DMS114 treated with DMSO at 0.1 percent for 48 hours (cell line): ENCODE results near the gene LOXHD1.

Source experiments
- DNase-seq: peaks from one replicate; lab custom pipeline; 2025; ENCODE audit not compliant: unreplicated experiment; lab: John Stamatoyannopoulos, UW

Gene LOXHD1

DNA sequence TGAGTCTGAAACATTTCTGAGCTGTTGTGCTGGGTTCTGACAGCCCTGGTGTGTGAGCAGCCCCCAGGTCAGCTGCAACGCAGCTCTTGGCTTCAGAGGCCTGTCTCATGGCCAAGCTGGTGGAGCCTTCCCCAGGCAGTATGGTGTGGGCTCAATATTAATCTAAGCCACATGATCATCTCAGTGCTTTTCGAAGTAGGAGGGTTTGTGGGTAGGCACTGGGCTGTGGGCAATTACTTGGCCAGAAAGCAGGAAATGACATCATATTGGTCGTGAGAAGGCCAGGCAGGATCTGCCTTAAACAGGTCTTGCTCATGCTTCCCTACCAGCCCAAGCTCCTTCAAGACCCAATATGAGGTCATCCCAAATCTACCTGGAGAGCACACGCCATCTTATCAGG, 26.9 kb downstream of the LOXHD1 start:
- DNase-seq, result no peak

DNA sequence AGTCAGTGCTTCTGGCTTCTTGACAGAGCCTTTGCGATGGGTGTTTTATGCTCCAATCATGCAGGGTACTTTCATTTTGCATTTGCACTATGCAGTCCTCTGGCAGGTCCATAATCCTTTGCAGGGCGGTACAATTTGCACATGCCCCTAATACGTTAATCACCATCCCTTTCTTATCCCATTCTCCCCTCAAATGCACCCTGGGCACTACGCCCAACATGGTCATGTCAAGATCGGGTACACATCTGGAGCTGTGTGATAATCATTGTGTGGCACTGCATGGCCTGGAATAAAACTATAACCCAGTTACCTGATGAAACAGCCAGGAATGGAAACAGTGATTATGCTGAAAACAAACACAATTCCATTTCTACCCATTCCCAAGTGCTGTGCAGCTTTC, 27.7 kb downstream of the LOXHD1 start:
- DNase-seq, result no peak

DNA sequence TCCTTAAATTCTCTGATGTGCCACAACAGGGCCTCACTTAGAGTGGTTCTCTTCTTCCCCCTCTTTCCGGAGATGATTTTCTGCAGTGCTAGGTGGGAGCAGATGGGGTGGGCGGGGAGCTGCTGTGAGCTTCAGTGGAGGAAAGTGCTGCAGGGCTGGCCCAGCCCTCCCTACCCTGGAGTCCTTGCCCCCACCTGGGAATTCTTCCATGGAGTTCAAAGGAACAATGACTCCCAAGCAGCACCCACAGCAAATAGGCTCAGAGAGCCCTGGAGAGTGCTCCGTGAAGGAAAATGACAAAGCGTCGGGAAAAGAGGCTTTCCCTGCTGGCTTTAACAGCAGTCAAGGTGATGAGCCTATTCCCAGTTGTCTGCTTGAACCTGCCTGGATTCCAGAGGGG, 28.8 kb downstream of the LOXHD1 start:
- no peak for DNase-seq

DNA sequence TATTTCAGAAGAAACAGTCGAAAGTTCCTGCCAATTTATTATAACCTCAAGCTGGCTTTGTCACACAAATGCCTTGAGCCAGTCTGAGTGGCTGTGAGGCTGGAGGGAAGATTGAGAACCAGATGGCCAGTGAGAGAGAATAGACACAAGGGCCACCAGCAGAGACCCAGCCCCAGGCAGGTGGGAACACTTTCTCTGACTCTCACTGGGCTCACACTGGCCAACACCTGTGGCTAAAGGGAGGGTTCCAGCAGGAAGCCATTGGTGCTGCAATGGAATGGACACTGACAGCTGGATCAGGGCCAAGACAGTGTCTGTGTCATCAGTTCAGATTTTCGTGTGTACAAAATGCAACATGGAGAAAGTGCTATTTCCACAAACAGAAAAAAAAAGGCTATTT, 29.9 kb downstream of the LOXHD1 start:
- DNase-seq, result no peak

DNA sequence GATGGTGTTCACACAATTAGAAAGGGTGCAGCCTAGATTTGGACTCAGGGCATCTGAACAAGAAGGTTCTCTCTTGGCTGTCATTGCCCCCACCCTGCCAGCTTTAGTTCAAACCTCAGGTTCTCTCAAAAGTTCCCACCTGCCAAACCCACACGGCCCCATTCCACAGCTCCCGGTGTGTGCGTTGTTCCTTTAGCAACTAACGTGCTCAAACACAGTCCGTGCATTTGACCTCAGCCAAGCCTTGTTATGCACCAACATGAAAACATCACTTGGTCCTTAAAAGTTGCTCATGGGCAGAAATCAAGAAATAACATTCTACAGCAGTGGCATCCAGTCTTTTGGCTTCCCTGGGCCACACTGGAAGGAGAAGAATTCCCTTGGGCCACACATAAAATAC, 32.0 kb downstream of the LOXHD1 start:
- no peak for DNase-seq

DNA sequence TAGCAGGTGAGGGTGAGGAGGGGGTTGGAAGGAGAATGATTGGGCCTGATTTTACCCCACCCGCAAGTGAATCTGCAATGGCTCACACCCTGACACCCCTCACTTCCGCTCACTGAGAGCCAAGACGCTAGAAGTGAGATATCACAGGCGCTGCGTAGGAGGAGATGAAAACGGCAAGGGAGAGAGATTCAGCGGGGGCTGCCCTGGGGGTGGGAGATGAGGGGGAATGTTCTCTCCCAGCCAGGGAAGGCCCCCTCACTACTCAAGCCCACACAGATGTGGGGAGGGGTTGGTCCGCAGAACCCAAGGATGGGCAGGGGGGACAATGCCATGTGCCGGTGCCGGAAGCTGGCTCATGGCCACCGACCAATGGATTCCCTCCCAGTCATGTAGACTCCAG, 32.9 kb downstream of the LOXHD1 start:
- no peak for DNase-seq

DNA sequence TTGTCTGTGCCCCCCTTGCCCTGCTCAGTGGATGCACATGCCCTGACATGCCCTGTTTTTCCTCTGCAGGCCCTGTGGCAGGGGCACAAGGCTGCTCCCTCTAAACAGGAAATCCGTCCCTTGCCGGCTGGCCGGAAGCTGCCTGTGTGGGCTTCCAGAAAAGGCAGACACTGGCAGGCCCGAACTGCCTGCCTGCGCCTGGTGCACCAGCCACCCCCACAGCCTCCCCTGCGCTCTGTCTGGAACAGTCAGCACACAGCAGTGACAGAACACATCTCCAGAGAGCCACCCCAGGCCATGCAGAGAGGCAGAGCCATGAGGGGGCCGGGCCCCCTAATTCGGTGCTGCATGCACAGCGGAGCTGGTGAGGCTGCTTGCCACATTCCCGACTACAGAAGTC, 33.5 kb downstream of the LOXHD1 start:
- DNase-seq, result no peak

DNA sequence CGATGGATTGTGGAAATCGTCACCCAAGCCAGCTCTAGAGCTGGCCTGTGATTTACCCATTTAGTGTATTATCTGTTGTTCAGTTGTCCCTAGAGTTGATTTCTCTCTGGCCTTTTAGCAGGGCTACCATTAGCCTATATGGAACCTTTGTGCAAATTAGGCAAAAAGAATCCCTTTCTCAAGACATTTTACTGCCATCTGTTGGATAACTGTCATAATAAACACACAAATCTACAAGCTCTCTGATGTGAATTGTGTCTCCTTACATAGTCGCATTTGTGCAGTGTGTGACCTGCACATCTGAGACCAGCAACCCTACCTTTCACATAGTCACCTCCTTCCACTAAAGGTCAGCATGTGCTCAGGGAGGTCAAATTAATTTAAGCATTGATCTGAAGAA, 34.0 kb downstream of the LOXHD1 start:
- peak; percentile 30 for DNase-seq

DNA sequence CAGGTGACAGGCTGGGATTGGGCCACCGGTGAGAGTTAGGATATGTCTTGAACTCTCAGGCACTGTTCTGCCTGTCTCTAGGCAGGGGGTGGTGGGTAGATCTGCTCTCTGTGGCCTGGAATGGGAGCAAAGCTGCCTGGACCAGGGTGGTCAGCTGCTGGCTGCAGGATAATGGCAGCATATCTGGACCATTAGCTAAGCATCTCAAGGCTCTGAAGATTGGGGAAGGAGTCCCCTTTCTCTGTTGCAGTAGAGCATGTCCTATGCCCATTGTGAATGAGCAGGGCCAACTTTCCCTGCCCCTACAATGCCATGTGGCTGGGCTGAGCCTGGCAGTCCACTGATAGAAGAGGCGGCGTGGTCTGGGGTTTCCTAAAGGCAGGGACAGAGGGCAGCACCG, 34.6 kb downstream of the LOXHD1 start:
- no peak for DNase-seq

DNA sequence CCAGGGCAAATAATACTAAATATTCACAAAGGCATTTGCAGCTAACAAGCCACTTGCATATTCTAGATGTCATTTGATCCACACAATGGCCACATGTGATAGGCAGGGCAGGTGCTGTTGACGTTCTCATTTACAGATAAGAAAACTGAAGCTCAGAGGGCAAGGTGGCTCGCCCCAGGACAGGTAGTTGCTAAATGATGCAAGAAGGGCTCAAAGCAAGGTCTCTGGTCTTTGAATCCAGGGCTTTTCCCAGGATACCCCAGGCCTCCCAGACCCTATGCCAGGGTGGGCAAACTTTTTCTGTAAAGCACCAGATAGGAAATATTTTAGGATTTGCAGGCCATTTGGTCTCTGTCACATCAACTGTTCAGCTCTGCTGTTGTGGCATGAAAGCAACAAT, 35.1 kb downstream of the LOXHD1 start:
- DNase-seq, result no peak

DNA sequence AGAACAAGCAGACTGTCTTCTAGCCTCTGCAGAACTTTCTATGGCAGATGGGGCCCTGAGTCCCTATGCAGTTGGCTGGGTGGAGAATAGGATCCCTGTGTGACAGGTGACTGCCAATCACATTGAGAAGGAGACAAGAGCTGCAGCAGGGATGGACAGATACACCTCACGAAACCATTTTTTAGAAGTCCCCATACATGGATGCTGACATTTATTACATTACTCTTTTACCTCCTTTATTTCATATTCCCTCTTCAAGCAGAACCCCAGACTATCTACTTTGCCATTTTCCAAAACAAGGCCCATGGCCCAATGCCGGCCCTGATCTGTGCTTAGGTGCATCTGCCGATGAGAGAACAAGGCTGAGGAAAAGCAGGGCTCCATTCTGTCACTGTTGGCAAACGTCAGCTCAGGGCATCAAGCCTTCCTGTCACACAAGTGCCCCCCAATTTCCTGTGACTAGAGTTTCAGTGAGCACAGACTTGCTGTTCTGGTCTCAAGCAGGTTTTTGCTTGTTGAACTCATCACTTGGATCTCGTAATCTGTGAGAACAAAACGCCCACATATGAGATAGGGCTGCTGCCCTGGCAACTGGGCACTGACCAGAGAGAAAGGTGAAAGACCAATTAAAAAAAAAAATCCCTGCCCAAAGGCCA, 35.8 kb downstream of the LOXHD1 start:
- DNase-seq, result no peak

DNA sequence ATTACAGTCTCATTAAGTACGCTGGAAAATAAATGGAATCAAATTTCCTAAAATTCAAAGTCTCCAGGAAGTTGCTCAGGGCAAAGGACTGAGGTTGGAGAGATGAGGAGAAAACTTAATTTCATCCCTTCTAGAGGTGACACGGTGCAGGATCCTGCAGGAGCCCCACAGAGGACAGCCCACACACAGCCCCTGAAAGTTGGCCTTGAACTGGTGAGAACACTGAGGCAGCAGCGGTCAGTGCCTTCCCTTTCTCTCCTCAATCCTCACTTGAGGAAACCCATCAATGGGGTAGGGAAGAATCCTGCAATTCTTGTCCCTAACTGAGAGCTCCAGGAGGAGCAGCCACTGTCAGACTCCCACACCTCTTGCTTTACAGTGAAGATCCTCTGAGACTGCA, 37.5 kb downstream of the LOXHD1 start:
- no peak for DNase-seq

DNA sequence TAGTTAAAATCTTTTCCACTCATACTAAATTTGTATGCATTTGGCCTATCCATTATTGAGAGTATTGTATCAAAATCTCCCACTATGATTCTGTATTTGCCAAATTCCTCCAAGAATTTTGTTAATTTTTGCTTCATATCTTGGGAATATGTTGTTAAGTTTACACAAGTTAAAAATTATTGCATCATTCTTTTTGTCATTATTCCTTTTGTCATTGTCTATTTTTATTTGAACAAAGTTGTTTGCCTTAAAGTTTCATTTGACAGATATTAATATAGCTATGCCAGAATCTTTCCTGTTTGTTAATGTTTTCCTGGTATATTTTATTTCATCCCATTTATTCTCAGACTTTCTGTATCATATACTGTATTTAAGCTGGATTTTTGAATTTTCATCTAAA, 41.3 kb downstream of the LOXHD1 start:
- no peak for DNase-seq

DNA sequence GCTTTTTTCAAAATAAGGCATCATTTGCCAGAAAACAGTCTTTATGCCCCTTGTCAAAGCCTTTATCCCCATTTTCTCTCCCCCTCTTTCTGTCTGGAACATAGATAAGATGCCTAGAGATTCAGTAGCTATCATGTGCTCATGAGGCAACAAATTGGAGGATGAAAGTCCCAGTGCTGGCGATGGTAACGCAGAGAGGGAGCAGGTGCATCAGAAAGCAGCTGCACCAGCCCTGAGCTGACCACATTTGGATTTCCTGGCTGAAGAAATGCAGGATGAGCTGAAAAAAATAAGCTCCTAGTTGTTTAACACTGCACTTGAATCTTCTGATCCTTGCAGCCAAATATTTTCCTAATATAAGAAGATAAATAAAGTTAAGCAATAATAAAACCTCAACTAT, 48.0 kb downstream of the LOXHD1 start:
- DNase-seq, result no peak

DNA sequence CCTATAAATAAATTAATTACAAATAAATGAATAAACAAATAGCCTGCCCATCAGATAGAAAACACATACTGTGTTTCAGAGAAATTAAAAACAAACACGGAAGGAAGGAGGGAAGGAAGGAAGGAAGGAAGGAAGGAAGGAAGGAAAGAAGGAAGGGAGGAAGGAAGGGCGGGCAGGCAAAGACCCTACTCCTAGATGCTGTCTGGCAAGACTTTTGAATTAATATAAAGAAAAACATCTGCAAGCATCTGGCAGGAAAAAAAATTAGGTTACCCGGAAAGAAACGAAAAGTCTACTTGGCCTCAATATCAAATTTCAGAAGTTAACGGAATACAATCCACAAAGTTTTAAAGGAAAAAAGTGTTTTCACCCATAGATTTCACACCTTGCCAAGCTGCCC, 49.1 kb downstream of the LOXHD1 start:
- DNase-seq, result no peak

DNA sequence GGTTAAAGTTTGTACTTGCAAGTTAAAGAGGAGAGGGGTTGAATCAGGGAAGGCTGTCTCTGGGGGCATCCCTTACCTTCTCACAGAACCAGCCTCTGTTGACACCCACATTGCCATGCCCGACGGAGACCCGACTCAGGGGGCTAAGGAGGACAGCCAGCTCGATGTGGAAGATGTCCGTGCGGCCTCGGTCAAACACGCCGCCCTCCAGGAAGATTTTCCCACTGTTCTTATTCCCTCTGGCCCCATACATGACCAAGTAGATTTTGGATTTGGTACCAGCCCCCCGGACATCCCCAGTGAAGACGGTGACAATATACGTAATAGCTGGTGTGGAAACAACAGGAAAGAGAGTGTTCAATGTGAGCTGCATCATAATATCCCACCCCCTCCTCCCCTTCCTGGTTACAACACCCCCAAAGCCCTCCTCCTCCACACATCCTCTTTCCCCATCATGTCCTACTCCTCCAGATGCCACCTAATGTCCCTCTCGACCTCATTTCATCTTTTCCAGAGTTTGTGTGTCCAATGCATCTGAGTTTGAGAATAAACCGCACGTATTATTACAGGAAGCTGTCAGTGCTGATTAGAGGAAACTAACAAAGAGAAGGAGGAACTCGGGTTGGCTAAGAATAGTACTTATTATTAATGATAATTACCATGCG, 55.7 kb downstream of the LOXHD1 start:
- no peak for DNase-seq

DNA sequence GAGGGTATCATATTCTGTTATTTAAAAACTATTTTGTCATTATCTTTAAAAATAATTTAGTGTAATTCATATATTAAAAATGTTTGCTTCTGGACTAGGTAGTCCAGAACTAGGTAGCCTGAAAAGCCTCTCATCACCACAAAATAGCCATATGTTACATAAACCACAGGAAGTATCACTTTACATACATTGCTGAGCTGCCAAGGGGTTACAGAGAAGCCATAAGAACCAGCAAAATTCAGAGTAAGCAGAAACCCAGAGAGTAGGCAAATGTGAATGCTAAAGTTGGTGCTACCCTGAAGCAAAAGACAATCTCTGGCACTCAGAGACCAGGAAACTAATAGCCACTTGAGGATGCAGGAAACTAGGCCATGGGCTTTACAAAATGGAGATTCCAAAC, 60.9 kb downstream of the LOXHD1 start:
- DNase-seq, result no peak

DNA sequence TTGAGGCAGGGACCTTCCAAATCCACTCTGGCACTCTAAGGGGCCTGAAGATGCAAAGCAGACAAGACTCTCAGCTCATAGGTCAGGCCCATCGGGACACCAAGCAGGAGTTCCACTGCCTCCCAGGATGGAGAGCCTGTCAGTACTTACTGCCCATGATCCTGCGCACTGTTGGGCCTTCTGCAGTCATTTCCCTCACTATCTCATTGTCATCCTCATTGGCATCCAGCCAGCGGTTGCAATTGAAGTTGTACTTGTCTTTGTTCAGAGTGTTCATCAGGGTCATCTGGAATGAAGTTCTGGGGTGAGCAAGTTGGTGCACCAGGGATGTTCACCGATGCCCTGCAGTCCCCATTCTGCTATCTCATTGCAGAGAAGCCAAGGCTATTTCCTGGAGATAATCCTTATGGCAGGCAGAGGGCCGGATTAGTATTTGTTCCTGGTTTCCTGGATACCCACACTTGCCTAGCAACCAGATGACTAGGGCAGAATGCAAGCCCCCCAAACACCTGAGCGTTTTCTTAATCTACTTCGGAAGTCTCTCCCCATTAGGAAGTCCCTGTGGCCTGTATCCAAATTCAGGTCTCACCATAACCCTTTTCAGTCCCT, 65.1 kb downstream of the LOXHD1 start:
- DNase-seq, result no peak

DNA sequence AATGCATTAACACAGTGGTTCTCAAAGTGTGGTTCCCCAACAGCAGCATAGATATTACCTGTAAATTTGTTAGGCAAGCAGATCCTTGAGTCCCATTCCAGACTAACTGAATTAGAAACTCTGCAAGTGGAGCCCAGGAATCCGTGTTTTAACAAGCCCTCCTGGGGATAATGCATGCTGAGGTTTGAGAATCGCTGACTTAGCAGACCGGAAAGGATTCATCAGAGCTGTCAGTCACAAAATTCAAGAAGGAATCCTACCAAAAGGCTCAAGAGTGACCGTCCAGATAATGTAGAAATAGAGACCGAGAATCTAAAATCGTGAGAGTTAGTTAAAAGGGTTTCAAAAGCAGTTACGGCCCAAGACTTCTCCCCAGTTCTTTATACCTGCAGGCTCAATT, 66.9 kb downstream of the LOXHD1 start:
- no peak for DNase-seq

DNA sequence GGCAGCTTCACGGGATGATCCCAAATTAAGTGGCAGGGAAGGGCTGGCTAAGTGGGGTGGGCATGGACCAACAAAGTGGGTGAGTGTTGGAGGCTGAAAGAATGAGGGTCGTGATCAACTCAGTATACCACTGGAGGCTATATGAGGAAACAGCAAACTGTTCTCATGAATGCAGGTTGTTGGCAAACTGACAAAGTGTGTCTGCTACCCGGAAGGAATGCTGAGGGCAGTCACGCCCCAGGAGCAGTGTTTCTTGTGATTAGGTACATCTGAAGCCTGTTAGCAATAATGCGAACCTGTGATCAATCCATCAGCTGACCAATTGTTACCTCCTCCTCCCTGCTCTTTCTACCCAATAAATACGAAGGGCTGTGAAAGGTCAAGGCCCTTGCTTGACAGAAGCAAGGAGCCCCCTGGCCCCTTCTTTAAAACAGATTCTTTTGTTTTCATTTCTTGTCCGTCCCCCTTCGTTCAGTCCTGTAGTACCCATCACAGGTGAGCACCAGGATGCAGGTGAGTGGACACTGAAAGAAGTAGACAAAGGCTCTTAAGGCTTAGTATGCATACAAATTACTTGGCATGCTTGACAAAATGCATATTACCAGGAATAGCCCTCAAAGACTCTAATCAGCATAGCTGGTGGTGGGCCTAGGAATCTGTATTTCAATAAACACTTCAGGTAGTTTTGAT, 67.9 kb downstream of the LOXHD1 start:
- no peak for DNase-seq

DNA sequence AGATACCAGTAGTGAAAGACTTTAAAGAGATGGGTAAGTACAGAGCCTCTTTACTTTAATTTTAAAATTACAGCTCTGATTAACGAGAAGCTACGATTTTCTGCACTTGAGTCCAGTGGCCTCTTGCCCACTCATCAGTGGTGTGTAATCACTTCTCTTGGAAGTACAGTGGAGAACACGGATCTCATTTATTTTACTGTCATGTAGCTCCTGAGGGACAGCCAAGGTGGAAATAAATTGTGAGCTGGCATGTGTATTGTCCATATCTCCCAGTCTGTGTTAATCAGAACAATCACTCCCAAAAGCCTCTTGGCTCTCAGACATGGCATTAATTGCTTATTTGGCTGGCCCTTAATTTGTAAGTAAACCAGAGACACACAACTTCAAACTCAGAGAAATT, 69.4 kb downstream of the LOXHD1 start:
- DNase-seq, result no peak

DNA sequence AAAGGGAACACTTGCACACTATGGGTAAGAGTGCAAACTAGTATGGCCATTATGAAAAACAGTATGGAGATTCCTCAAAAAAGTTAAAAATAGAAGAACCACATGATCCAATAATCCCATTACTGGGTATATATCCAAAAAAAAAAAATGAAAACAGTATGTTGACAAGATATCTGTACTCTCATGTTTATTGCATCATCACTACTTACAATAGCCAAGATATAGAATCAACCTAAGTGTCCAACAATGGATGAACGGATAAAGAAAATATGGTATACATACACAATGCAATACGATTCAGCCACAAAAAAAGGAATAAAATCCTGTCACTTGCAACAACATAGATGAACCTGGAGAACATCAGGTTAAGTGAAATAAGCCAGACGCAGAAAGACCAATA, 73.3 kb downstream of the LOXHD1 start:
- no peak for DNase-seq
